ENCODE results near the gene ATRAID.

- TF ChIP-seq CTCF (IDR thresholded peaks at IDR 0.05) (no peak), POLR2A (IDR thresholded peaks at IDR 0.05) (no peak), EP300 (IDR thresholded peaks at IDR 0.05) (no peak), POLR2AphosphoS5 (IDR thresholded peaks at IDR 0.05) (no peak)
Measured at GRCh38 chr2:27222407-27222806, 10.6 kb downstream of the ATRAID start.

All from stomach (tissue), 4 donors.